NB4 (cell line): ENCODE results near the gene A2ML1.
"Not testable (repeated sequence)": the region's sequence is repeated elsewhere in the genome, so short reads cannot be mapped to it uniquely, and the experiment has no call there.

Source experiments
- DNase-seq: peaks from one replicate; pipeline ENCODE4 v3.0.0; 2010; ENCODE audit warnings: low read depth
- H3K4me3 ChIP-seq: one replicate; pipeline ENCODE4 v1.5.1; 2011; ENCODE audit warnings: mild to moderate bottlenecking, low read depth, low read length, moderate library complexity
- MYC ChIP-seq: IDR thresholded peaks from 2 replicates; pipeline ENCODE4 v1.6.1; 2011; ENCODE audit warnings: low read depth, low read length
- POLR2A ChIP-seq: IDR thresholded peaks from 2 replicates; pipeline ENCODE4 v1.6.1; 2011; ENCODE audit warnings: mild to moderate bottlenecking; ENCODE audit not compliant: insufficient read length; ENCODE audit errors: extremely low read depth
- TF ChIP-seq, protein P1 (sequence below): IDR thresholded peaks from one replicate; pipeline ENCODE4 v1.5.1; 2012; ENCODE audit warnings: low read depth, low read length
- TF ChIP-seq, protein P2 (sequence below): IDR thresholded peaks from 2 replicates; pipeline ENCODE4 v1.6.1; 2011; ENCODE audit warnings: low read depth, low read length

A2ML1 gene

DNA sequence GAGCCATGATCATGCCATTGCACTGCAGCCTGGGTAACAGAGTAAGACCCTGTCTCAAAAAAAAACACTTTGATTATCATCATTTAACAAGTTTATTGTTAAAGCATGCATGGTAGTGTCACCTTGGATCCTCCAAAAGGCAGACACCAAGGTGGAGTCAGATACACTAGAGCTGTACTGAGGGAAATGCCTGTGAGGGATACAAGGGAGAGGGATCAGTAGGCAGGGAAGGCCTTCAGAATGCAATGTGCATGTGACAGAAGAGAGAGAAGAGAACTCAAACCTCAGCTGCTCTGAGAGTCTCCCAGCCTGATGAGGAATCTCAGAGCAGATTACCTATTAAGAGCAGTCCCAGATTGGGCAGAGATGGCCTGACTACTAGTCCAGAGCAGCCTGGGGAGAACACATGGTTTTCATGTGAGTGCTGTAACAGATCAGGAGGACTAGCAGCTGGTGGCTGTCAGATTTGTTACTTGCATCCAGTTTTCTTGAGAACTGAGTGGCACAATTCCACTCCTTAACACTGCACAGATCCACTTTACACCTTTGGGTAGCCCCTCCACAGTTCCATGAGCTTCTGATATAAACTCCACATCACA lies 38.0 kb upstream of the A2ML1 start:
- TF ChIP-seq POLR2A (no peak), MYC (no peak)
- TF ChIP-seq, protein P1, sequence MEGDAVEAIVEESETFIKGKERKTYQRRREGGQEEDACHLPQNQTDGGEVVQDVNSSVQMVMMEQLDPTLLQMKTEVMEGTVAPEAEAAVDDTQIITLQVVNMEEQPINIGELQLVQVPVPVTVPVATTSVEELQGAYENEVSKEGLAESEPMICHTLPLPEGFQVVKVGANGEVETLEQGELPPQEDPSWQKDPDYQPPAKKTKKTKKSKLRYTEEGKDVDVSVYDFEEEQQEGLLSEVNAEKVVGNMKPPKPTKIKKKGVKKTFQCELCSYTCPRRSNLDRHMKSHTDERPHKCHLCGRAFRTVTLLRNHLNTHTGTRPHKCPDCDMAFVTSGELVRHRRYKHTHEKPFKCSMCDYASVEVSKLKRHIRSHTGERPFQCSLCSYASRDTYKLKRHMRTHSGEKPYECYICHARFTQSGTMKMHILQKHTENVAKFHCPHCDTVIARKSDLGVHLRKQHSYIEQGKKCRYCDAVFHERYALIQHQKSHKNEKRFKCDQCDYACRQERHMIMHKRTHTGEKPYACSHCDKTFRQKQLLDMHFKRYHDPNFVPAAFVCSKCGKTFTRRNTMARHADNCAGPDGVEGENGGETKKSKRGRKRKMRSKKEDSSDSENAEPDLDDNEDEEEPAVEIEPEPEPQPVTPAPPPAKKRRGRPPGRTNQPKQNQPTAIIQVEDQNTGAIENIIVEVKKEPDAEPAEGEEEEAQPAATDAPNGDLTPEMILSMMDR, result no peak
- TF ChIP-seq, protein P2, sequence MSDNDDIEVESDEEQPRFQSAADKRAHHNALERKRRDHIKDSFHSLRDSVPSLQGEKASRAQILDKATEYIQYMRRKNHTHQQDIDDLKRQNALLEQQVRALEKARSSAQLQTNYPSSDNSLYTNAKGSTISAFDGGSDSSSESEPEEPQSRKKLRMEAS, result no peak
- DNase-seq, result no peak
- H3K4me3 ChIP-seq, result no peak overlapping the region

DNA sequence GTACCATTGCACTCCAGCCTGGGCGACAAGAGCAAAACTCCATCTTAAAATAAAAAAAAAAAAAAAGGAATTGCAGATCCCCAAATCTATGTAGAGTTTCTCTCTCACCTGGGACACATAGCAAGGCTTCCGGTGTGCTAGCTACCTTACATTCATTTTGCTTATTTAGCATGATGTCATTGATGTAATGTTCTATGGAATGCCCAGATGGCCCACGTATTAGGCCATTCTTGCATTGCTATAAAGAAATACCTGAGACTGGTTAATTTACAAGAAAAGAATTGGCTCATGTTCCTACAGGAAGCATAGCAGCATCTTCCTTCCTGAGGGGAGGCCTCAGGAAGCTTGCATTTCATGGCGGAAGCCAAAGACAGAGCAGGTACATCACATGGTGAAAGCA lies 36.9 kb upstream of the A2ML1 start:
- no peak overlapping the region for H3K4me3 ChIP-seq
- TF ChIP-seq, protein P2, result no peak
- TF ChIP-seq MYC, result no peak
- TF ChIP-seq, protein P1, result no peak
- no peak for TF ChIP-seq POLR2A
- DNase-seq, result no peak

DNA sequence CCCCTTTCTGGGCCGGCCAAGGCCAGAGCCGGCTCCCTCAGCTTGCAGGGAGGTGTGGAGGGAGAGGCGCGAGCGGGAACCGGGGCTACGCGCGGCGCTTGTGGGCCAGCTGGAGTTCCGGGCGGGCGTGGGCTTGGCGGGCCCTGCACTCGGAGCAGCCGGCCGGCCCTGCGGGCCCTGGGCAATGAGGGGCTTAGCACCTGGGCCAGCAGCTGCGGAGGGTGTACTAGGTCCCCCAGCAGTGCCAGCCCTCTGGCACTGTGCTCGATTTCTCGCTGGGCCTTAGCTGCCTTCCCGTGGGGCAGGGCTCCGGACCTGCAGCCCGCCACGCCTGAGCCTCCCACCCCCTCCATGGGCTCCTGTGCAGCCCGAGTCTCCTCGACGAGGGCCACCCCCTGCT lies 35.2 kb upstream of the A2ML1 start:
- DNase-seq, H3K4me3 ChIP-seq: not testable (repeated sequence)

DNA sequence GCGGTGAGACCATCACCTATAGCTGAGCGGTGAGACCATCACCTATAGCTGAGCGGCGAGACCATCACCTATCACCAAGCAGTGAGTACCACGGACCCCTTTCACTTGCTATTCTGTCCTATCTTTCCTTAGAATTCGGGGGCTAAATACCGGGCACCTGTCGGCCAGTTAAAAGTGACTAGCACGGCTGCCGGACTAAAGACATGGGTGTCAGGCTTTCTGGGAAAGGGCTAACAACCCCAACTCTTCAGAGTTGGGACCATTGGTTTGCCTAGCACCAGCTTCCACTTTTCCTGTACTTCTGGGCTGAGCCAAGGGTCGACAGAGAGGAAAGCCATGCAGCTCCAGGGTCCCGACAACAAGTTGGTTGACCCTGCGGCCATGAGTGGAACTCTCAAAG lies 33.7 kb upstream of the A2ML1 start:
- not testable (repeated sequence) for DNase-seq, H3K4me3 ChIP-seq

DNA sequence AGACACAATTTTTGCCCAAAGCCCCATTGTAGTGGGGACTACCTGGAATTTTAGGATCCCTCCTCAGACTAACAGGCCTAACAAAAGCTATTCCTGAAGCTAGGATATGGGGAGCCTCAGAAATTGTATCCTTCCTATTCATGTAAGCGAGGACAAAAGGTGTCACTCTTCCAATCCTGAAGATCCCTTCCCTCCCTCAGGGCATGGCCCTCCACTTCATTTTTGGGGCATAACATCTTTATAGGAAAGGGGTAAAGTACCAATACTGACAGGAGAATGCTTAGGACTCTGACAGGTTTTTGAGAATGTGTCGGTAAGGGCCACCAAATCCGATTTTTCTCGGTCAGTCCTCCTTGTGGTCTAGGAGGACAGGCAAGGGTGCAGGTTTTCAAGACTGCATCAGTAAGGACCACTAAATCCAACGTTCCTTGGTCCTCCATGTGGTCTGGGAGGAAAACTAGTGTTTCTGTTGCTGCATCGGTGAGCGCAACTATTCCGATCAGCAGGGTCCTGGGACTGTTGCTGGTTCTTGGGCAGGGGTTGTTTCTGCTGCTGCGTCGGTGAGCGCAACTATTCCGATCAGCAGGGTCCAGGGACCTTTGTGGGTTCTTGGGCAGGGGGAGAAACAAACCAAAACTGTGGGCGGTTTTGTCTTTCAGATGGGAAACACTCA lies 32.9 kb upstream of the A2ML1 start:
- not testable (repeated sequence) for H3K4me3 ChIP-seq

DNA sequence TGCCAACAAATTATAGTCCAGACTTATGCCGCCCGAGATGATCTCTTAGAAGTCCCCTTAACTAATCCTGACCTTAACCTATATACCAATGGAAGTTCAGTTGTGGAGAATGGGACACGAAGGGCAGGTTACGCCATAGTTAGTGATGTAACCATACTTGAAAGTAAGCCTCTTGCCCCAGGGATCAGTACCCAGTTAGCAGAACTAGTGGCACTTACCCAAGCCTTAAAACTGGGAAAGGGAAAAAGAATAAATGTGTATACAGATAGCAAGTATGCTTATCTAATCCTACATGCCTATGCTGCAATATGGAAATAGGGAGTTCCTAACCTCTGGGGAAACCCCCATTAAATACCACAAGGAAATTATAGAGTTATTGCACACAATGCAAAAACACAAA lies 29.2 kb upstream of the A2ML1 start:
- H3K4me3 ChIP-seq, DNase-seq: not testable (repeated sequence)

More for the DNA sequence above, 32.9 kb upstream of the A2ML1 start:
- not testable (repeated sequence) for DNase-seq

DNA sequence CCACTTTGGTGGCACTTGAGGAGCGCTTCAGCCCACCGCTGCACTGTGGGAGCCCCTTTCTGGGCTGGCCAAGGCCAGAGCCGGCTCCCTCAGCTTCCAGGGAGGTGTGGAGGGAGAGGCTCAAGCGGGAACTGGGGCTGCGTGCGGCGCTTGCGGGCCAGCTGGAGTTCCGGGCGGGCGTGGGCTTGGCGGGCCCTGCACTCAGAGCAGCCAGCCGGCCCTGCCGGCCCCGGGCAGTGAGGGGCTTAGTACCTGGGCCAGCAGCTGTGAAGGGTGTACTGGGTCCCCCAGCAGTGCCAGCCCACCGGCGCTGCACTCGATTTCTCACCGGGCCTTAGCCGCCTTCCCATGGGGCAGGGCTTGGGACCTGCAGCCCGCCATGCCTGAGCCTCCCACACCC lies 27.8 kb upstream of the A2ML1 start:
- DNase-seq, result not testable (repeated sequence)

DNA sequence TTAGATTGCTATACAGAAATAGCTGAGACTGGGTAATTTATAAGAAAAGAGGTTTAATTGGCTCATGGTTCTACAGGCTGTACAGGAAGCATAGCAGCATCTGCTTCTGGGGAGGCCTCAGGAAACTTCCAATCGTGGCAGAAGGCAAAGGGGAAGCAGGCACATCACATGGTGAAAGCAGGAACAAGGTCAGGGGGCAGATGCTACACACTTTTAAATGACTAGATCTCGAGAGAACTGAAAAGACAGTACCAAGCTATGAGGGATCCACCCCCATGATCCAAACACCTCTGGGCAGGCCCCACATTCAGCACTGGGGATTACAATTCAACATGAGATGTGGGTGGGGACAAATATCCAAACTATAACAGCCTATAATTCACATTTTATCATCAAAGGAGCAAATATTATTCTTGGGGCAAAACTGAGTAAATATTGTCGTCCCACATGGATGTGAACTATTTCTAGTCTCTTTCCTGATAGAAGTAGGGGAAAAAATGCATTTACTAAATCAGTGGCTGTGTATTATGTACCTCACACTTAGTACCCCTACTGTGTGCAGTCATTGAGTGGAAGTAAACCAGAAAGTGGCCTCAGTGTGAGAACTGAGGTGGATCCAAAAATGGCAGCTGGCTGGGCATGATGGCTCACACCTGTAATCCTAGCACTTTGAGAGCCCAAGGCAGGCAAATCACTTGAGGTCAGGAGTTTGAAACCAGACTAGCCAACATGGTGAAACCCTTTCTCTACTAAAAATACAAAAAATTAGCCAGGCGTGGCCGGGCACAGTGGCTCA lies 25.4 kb upstream of the A2ML1 start:
- TF ChIP-seq, protein P1, result no peak
- TF ChIP-seq, protein P2, result no peak
- TF ChIP-seq POLR2A (no peak), MYC (no peak)
- DNase-seq, result no peak
- no peak overlapping the region for H3K4me3 ChIP-seq

More for the DNA sequence above, 27.8 kb upstream of the A2ML1 start:
- H3K4me3 ChIP-seq, result not testable (repeated sequence)

DNA sequence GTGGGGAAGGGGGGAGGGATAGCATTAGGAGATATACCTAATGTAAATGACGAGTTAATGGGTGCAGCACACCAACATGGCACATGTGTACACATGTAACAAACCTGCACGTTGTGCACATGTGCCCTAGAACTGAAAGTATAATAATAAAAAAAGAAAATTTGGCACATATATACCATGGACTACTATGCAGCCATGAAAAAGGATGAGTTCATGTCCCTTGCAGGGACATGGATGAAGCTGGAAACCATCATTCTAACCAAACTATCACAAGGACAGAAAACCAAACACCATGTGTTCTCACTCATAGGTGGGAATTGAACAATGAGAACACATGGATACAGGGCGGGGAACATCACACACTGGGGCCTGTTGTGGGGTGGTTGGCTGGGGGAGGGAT lies 21.2 kb upstream of the A2ML1 start:
- not testable (repeated sequence) for DNase-seq, H3K4me3 ChIP-seq

DNA sequence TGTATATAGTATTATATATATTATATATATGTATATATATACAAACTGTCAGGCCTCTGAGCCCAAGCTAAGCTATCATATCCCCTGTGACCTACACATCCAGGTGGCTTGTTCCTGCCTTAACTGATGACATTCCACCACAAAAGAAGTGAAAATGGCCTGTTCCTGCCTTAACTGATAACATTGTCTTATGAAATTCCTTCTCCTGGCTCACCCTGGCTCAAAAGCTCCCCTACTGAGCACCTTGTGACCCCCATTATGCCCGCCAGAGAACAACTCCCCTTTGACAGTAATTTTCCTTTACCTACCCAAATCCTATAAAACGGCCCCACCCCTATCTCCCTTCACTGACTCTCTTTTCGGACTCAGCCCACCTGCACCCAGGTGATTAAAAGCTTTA lies 17.6 kb upstream of the A2ML1 start:
- not testable (repeated sequence) for H3K4me3 ChIP-seq, DNase-seq

DNA sequence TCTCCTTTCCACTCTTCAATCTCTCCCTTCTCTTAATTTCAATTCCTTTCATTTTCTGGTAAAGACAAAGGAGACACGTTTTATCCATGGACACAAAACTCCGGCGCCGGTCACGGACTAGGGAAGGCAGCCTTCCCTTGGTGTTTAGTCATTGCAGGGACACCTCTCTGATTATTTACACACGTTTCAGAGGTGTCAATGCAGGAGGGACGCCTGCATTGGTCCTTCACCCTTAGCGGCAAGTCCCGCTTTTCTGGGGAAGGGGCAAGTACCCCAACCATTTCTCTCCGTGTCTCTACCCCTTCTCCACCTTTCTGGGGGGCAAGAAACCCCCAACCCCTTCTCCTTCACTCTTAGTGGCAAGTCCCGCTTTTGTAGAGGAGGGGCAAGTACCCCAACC lies 16.9 kb upstream of the A2ML1 start:
- not testable (repeated sequence) for DNase-seq, H3K4me3 ChIP-seq

DNA sequence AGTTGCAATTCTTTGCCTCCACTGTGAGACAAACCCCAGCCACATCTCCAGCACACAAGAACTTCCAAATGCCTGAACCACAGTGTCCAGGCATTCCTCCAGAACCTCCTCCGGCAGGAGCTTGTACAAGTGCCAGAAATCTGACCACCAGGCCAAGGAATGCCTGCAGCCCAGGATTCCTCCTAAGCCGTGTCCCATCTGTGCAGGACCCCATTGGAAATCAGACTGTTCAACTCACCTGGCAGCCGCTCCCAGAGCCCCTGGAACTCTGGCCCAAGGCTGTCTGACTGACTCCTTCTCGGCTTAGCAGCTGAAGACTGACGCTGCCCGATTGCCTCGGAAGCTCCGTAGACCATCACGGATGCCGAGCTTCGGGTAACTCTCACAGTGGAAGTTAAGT lies 15.3 kb upstream of the A2ML1 start:
- not testable (repeated sequence) for DNase-seq, H3K4me3 ChIP-seq

DNA sequence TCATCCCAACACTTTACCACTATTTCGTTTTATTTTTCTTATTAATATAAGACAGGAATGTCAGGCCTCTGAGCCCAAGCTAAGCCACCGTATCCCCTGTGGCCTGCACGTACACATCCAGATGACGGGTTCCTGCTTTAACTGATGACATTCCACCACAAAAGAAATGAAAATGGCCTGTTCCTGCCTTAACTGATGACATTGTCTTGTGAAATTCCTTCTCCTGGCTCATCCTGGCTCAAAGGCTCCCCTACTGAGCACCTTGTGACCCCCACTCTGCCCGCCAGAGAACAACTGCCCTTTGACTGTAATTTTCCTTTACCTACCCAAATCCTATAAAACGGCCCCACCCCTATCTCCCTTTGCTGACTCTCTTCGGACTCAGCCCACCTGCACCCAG lies 12.3 kb upstream of the A2ML1 start:
- not testable (repeated sequence) for DNase-seq, H3K4me3 ChIP-seq
